NCI-H524 treated with DMSO at 0.1 percent for 48 hours (cell line): ENCODE results near the gene QPCTL.
"Not testable (repeated sequence)": the region's sequence is repeated elsewhere in the genome, so short reads cannot be mapped to it uniquely, and the experiment has no call there.

ENCODE experiments used
- DNase-seq: peaks from one replicate; lab custom pipeline; 2025; lab: John Stamatoyannopoulos, UW

The QPCTL gene

DNA sequence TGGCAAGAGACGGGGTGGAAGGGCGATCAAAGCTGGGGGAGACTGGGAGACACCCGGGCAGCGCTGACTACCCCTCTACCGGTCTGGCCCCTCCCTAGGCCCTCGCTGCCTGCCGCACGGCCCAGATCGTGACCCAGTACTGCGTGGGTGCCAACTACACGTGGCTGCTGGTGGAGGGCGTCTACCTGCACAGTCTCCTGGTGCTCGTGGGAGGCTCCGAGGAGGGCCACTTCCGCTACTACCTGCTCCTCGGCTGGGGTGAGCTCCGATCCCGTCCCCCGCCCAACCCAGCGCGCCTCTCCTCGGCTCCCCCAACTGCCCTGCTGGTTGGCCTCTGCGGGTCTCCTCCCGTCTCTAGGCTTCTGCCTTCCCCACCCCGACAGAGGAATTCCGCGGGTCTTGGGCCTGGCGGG, 15.6 kb upstream of the QPCTL start:
- no peak for DNase-seq

DNA sequence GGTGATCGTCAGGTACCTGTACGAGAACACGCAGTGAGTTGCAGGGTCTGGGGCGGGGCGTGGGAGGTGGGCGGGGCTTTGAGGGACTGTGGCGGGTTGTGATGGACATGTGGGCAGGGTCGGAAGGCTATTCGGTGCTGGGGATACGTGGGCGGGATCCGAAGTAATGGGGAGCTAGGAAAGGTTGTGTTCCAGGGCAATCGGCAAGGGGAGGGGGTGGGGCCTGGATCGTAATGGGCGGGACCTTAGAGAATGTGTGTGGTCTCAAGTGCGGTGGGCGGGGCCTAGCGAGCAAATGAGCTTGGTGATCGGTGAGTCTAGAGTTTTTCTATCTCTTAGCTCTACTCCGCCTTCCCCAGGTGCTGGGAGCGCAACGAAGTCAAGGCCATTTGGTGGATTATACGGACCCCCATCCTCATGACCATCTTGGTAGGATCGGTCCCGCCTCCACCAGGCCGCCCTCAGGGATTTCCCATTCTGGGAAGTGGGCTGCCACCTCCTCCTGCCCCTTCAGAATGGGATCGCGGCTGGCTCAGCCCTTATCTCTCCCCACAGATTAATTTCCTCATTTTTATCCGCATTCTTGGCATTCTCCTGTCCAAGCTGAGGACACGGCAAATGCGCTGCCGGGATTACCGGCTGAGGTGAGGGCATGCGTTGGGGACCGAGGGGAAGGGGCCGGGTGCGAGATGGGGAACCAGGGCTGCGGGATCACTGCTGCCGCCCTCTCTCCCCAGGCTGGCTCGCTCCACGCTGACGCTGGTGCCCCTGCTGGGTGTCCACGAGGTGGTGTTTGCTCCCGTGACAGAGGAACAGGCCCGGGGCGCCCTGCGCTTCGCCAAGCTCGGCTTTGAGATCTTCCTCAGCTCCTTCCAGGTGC, 14.9 kb upstream of the QPCTL start:
- DNase-seq, result no peak

DNA sequence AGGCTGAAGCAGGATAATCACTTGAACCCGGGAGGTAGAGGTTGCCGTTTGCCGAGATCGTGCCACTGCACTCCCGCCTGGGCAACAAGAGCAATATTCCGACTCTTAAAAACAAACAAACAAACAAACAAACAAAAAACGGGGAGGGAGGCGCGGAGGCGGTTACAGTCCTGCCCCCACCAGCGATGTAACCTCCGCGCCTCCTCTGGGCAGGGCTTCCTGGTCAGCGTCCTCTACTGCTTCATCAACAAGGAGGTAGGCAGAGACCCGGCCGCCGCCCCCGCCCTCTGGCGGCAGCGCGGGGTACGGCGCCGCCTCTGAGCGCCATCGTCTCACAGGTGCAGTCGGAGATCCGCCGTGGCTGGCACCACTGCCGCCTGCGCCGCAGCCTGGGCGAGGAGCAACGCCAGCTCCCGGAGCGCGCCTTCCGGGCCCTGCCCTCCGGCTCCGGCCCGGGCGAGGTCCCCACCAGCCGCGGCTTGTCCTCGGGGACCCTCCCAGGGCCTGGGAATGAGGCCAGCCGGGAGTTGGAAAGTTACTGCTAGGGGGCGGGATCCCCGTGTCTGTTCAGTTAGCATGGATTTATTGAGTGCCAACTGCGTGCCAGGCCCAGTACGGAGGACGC, 11.0 kb upstream of the QPCTL start:
- DNase-seq, result peak; percentile 3

DNA sequence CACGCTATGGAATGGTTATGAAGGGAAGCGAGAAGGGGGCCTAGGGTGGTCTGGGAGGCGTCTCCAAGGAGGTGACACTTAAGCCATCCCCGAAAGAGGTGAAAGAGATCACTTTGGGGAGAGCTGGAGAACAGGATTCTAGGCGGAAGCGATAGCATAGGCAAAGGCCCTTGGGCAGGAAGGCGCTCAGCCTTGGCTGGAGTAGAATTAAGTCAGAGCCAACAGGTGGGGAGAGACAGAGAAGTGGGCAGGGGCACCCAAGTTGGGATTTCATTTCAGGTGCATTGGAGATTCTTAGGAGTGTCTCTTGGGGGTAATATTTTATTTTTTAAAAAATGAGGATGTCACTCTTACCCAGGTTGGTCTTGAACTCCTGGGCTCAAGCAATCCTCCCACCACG, 10.3 kb upstream of the QPCTL start:
- no peak for DNase-seq

DNA sequence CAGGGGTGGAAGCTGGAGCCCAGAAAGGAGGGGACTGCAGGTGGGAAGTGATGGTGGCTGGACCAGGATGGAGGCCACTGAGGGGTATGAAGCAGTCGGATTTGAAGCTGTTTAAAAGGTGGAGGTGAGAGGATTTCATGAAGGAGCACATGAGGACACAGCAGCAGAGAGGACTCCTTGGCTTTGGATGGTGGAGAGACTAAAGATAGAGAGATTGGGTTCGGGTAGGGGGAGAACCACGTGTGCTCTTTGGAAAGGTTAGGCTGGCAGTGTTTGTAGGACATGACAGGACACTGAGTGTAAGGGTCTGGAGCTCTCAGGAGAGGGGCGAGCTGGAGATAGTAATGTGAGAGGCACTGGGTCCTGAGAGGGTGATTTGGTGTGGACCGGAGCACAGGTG, 9.6 kb upstream of the QPCTL start:
- DNase-seq, result no peak

DNA sequence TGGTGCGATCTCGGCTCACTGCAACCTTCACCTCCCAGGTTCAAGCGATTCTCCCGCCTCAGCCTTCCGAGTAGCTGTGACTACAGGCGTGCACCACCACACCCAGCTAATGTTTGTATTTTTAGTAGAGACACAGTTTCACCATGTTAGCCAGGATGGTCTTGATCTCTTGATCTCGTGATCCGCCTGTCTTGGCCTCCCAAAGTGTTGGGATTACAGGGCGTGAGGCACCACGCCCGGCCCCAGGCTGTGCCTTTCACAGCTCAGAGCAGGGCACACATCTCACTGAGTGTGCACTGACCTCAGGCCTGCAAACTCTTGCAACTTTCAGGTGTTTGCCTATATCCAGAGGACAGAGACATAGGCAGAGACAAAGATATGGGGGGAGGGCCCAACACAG, 7.4 kb upstream of the QPCTL start:
- not testable (repeated sequence) for DNase-seq

DNA sequence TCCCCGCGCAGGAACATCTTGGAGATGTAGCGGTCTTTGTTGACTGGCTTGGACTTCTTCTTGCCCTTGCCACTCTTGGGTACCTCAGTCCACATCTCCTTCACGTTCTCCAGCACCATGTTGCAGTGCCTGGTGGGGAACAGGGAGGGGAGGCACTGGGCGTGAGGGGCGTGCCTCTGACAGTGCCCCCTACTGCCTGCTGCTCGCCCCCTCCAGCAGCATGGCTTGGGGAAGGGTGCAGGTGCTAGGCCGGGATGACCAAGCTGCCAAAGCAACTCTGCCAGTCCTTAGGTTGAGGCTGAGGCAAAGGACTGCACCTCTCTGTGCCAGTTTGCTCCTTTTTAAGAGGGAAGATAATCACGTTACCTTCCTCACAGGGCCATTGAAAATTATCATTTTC, 4.9 kb upstream of the QPCTL start:
- DNase-seq, result no peak

DNA sequence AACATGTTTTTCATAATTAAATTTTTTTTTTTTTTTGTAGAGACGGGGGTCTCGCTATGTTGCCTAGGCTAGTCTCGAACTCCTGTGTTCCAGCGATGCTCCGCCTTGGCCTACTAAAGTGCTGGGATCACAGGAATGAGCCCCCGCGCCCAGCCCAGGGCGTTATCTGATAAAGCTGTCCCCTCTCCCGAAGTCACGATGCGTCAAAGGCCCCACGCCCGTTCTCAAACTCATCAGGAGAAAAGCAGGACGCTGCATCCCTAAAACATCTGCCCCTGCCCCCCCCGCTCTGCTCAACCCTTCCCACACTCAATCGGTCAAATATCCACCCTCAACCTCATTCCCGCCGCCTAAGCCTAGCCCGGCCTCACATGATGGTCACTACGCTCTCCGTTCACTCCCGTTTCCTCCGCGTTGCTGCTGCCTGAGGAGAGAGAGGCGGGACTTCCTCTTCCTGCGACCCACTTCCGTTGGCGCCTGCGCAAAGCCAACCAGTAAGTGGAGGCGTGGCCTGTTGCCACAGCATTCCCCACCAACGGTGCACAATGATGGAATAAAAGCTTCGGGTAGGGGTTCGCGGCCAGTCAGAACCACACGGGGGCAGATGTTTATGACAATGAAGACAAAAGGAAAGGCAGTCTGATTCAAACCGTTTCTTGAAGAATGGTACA, 815 bp upstream of the QPCTL start, which contains the start of gene SNRPD2:
Gene SNRPD2, minus strand, starts transcription at position 438 of the 671 bp plus-strand sequence. Its CDS starts 65 bp downstream, at position 373.
- peak; percentile 76 for DNase-seq

DNA sequence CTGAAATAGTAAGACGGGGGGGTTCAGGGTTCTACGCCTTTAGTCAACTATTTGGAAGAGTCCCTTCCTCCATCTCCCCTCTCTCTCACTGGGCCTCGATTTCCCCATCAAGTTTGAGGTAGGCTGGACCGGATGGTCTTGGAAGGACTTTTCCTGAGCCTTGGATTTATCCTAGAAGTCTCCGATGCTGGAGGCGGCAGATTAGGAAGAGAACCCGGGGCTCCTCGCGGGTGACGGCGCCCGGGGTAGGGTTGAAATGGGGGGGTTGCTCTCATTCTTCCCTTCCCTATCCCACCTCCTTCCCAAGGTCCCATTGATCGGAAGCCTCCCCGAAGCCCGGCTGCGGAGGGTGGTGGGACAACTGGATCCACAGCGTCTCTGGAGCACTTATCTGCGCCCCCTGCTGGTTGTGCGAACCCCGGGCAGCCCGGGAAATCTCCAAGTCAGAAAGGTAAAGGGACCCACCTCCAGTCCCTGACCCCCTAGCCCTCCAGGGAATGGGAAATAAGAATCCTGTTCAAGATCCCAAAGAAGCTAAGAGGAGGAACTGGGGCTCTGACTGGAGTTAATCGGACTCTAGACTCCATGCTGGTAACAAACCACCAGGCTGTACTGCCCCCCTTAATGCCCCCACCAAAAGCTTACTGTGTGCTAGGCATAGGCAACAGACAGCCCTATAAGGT, 781 bp downstream of the QPCTL start:
- DNase-seq, result no peak

DNA sequence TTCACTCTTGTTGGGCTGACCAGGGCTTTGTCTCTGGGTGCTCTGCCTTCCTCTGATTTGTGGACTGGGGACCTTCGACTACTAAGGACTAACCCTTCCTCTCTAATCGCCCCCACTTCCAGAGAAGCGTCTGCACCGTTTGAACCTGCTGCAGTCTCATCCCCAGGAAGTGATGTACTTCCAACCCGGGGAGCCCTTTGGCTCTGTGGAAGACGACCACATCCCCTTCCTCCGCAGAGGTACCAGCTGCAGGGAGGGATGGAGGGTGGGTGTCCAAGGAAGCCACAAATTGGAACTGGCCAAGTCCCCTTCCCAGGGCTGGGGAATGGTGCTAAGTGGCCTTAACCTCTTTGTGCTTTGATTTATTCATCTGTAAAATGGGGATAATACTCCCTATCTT, 9.2 kb downstream of the QPCTL start:
- no peak for DNase-seq

DNA sequence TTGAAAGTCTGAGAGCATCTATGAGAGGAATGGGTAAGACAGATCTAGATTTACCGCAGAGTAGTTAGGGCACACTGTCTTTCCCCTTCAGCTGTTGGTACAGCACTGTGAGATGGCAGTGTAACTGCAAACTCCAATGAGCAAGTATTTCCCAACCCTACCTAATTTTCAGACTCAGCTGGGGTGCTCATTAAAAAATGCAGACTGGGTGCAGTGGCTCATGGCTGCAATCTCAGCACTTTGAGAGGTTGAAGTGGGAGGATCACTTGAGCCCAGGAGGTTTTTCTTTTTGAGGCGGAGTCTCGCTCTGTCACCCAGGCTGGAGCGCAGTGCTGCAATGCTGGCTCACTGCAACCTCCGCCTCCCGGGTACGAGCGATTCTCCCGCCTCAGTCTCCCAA, 12.6 kb downstream of the QPCTL start:
- DNase-seq, result no peak

DNA sequence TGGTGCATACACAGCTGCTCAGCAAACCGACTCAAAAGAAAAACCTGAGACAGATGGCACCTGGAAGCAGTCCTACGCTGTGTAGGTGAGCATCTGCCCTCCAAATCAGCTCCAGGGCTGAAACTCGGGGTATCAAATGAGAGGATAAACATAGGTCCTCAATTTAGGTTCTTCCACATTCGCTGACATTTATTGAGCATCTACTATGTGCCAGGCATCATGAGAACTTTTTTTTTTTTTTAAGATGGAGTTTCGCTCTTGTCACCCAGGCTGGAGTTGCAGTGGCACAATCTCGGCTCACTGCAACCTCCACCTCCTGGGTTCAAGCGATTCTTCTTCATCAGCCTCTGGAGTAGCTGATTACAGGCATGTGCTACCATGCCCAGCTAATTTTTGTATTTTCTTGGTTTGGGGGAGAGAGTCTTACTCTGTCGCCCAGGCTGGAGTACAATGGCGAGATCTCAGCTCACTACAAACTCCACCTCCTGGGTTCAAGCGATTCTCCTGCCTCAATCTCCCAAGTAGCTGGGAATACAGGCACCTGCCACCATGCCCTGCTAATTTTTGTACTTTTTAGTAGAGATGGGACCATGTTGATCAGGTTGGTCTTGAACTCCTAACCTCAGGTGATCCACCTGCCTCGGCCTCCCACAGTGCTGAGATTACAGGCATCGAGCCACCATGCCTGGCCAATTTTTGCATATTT, 13.4 kb downstream of the QPCTL start:
- DNase-seq, result no peak

DNA sequence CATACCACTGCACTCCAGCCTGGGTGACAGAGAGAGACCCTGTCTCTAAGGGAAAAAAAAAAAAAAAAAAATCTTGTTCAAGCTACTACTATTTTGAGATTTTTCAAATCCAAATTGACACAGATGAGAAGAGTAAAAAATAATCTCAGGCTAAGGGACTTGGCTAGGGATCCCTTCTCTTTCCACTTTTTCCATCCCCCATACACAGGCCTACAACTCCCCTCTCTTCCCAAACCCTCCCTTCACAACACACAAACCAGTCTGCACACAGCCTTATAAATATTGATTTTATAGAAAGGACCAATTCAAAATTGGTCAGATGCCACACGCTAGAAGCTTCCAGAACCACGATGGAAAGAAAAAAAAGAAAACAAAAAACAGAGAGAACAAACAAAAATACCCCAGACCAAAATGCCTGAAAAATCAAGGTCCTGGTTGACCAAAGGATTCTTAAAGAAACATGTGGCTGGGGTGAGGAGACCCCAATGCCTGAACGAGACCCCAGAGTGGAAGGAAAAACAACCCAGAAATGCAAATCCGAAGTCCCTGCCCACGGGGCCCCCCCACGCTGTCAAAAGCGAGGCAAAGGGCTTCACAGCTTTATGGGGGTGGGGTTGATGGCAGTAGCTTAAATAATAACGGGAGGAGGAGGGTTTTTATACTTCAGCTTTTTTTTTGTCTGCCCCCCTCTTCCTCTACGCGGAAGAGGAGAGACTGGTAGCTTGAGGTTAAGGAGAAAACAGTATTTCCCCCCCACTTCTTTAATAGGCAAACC, 18.1 kb downstream of the QPCTL start:
- no peak for DNase-seq

DNA sequence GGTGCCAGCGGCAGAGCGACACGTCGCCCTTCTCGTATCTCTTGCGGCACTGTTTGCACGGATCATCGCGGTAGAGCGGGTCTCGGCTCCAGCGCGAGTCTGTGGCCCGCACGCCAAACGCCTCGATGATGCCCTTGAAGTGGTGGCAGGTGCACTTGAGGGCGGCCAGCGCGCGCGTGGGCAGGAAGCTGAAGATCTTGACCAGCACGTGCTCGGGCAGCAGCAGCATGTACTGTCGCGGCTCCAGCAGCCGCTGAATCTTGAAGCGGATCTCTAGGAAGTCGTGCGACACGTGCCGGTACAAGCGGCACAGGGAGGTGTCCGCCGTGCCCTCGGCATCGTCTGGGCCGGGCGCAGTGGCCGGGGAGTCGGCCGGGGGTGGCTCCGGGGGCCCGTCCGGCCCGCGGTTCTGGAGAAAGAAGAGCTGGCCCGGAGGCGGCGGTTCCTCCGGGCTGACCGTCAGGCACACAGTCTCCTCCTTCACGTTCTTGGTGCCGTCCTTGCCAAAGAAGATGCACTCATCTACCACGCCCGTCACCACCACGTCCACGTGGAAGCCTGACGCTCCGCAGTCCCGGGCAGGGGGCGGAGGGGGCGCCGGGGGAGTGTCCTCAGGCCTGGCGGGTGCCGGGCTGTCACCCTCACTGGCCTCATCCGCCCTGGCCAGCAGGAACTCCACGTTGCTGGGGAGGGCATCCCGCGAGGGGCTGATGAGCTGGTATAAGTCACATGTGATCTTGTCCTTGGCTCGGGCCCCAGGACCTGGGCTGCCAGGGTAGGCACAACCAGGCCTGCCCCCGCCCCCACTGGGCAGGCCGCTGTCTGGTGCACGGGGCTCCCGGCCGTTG, 19.6 kb downstream of the QPCTL start:
- no peak for DNase-seq

DNA sequence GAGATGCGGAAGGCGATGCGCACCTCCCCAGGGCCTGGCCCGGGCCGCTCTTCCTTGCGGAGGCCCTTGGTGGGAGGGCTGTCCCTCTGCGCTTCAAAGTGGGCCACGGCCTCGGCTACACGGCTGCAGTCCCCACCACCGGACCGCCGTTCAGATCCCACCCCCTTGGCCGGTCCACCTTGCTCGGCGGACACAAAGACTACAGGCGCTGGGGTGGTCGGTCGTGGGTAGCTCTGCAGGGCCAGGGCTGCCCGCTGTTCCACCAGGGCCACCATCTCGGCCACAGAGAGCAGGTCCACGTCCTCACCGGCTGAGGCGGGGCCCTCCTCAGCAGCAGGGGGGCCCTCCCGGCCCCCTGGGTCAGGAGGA, 20.2 kb downstream of the QPCTL start:
- DNase-seq, result no peak

DNA sequence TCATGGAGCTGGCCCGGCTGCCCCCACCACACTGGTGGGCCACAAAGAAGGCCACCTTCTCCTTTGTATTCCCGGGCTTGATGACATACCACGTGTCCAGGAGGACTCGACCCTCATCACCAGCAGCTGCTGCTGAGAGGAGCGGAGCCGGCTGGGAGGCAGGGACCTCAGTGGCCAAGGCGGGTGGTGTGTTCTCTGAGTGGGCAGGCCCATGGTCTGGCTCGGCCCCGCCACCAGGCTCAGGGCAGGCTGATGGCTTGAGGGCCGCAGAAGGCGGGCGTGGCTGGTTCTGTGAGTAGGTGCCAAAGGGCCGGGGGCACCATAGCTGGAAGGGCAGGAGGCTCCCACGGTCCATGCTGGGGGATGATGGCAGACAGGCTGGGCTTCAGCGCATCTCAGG, 20.7 kb downstream of the QPCTL start:
- DNase-seq, result no peak

DNA sequence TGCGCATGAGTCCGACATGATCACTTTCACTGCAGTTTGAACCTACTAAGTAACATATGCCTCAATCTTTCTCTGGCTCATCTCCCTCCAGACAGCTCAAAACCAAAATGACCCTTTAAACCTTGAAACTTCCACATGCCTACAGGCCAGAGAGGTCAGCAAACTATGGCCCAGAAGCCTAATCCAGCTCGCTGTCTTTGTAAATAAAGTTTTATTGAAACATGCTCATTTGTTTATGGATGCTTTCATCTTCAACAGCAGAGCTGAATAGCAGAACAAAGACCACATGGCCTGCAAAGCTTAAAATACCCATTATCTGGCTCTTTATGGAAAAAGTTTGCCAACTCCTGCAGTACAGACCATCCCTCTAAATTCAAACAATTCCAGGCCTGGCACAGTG, 22.7 kb downstream of the QPCTL start:
- no peak for DNase-seq

DNA sequence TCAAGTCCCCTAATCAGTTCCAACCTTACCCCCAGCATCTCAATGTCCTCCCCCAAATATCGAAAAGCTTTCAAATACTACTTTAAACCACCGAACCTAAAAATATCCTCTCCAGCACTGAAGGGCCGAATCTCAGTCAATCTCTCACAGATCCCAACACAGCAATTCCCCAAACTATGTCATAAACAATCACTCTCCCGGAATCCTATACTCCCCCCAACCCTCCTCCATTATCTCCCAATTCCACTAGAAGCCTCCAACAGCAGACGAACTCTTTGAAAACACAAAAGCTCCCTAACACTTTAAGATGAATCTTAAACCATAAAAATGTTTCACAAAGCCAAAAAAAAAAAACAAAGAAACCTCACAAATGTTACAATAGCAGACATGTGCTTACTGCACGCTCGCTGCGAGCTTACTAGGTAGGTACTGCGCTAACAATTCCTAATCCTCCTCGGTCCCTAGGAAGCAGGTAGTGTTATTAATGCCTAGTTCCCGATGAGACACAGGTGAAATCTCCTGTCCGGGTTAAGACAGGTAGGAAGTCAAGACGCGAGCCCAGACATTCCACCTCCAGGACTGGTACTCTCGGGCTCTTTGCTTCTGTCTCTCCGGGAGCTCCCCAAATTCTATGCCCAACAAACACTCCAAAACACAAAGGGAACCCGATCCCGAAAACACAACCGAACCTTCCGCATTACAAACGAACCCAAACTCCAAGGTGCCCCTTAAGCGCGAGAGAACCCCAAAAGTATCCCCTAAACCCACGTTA, 24.1 kb downstream of the QPCTL start:
- DNase-seq, result no peak
